ENCODE results near the gene TMEM154. TPM values are rescaled to one million over a fixed set of nuclear protein-coding genes. Genes with fewer than 3 reads are reported as not detected.

Gene TMEM154
- total RNA-seq, 2 donors from 2014 or later: 1.3 to 1.6 TPM

DNA sequence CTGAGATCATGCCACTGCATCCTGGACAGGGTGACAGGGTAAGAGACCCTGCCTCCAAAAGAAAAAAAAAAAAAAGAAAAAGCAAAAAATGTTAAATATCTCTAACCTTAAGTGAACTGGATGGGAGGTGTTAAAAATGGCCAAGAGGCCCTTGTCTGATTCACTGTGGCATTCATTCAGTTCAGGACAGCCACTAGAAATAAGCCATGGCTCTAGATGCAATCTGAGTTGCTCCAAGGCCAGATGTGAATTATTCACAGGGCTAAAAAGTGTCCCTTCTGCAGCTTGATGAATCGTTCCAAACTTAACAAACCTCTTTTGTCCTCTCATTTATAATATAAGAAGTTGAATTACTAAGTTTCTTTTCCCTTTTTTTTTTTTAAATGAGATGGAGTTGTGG, 80.2 kb downstream of the TMEM154 start:
- DNase-seq (ENCODE audit: low spot score): no peak
- H3K36me3 ChIP-seq: no peaks in the 10 kb centered on the region
- H3K4me1 ChIP-seq (ENCODE audit: control insufficient read depth in 1 of 2, low read depth in 2 of 2): no peaks in the 10 kb centered on the region
- no peak overlapping the region for H3K27ac ChIP-seq
- no peaks in the 10 kb centered on the region for H3K27me3 ChIP-seq (replicated peaks; ENCODE audit: insufficient read depth)
- TF ChIP-seq, protein P1, sequence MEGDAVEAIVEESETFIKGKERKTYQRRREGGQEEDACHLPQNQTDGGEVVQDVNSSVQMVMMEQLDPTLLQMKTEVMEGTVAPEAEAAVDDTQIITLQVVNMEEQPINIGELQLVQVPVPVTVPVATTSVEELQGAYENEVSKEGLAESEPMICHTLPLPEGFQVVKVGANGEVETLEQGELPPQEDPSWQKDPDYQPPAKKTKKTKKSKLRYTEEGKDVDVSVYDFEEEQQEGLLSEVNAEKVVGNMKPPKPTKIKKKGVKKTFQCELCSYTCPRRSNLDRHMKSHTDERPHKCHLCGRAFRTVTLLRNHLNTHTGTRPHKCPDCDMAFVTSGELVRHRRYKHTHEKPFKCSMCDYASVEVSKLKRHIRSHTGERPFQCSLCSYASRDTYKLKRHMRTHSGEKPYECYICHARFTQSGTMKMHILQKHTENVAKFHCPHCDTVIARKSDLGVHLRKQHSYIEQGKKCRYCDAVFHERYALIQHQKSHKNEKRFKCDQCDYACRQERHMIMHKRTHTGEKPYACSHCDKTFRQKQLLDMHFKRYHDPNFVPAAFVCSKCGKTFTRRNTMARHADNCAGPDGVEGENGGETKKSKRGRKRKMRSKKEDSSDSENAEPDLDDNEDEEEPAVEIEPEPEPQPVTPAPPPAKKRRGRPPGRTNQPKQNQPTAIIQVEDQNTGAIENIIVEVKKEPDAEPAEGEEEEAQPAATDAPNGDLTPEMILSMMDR (IDR thresholded peaks at IDR 0.05): no peak
- no peaks in the 10 kb centered on the region for H3K9me3 ChIP-seq
- no peak for ATAC-seq (ENCODE audit: insufficient number of reproducible peaks, low FRiP score, low read depth)
- no peak overlapping the region for H3K4me3 ChIP-seq

DNA sequence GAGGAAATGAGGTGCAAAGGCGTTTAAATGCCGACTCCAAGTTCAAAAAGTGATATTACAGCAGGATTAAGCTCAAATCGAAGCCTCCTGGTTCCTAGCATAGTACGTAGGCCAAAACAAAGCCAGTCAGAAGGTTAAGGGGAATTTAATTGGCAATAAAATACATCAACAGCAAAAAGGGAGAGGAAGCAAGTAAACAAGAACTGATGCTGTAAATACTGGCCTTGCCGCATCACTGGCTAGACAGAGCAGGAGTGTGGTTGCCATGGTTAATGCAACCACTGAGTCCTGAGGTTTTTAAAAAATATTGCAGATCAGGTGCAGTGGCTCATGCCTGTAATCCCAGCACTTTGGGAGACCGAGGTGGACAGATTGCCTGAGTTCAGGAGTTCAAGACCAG, 80.7 kb downstream of the TMEM154 start:
- ATAC-seq (ENCODE audit: insufficient number of reproducible peaks, low FRiP score, low read depth) (no peak), DNase-seq (ENCODE audit: low spot score) (no peak)
- TF ChIP-seq, protein P1 (IDR thresholded peaks at IDR 0.05): no peak
- Histone ChIP-seq H3K27ac (no peak overlapping the region), H3K27me3 (replicated peaks; ENCODE audit: insufficient read depth) (no peaks in the 10 kb centered on the region), H3K36me3 (no peaks in the 10 kb centered on the region), H3K9me3 (no peaks in the 10 kb centered on the region), H3K4me3 (no peak overlapping the region), H3K4me1 (ENCODE audit: control insufficient read depth in 1 of 2, low read depth in 2 of 2) (no peaks in the 10 kb centered on the region)

DNA sequence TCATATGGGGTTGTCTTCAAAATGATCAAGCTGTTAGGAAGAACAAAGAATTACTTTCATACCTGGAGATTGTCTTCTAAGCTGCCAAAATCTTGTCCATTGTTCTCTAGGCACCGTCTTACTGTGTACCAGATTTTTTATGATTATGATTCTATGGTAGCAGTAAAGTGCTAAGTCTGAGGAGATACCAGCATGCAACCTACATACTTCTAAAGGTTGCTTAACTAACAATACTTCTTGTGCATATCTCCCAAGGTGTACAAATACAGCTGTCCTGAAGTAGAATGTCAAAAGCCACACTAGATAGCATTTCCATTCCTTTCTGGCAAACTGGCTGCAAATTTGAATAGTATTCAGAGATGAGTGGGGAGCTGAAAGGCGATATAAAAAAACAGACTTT, 81.3 kb downstream of the TMEM154 start:
- H3K36me3 ChIP-seq: no peaks in the 10 kb centered on the region
- no peaks in the 10 kb centered on the region for H3K9me3 ChIP-seq
- no peaks in the 10 kb centered on the region for H3K4me1 ChIP-seq (ENCODE audit: control insufficient read depth in 1 of 2, low read depth in 2 of 2)
- ATAC-seq (ENCODE audit: insufficient number of reproducible peaks, low FRiP score, low read depth) (no peak), DNase-seq (ENCODE audit: low spot score) (no peak)
- no peaks in the 10 kb centered on the region for H3K27me3 ChIP-seq (replicated peaks; ENCODE audit: insufficient read depth)
- no peak overlapping the region for H3K27ac ChIP-seq
- H3K4me3 ChIP-seq: no peak overlapping the region
- TF ChIP-seq, protein P1 (IDR thresholded peaks at IDR 0.05): no peak

DNA sequence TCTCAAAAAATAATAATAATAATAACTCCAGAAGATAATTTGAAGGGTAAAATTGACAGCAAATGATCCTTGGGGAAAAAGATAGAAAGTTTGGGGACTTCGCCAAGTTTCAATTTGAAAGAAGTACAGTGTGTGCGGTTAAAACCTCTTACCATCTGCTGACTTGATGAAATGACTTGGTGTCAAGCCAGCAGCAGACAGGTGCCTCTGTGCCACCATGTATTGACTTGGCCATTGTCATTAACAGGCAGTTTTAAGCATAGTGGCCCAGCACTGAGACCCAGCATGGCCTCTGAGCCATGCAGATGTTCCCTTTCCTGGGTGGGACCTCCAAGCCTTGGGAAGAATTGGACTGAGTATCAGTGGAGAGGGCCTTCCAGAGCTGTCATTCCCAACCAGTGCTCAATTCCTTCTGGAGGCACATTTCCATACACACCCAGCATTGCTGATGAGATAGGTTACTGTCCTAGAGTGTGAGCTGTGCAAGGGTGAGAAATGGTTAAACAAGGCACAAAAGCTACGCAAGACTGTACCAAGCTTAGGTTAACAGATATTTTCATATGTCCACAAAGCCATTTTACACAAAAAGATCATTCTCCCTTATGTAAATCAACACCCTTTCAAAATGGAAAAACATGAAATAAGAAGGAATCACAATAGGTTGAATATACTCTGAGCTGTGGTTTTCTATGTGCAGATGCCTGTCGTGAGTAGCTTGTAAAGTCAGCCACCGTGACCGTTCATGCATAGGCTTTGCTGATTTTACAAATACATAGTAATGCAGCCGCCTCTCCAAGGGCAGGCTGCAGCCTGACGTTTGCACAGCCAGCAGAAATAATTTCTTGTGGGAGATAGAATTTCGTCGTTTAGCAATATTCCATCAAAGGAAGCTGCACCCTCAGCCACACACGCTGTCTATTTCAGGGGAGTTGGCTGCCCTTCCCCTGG, 84.5 kb downstream of the TMEM154 start:
- no peak overlapping the region for H3K27ac ChIP-seq
- no peak for ATAC-seq (ENCODE audit: insufficient number of reproducible peaks, low FRiP score, low read depth)

DNA sequence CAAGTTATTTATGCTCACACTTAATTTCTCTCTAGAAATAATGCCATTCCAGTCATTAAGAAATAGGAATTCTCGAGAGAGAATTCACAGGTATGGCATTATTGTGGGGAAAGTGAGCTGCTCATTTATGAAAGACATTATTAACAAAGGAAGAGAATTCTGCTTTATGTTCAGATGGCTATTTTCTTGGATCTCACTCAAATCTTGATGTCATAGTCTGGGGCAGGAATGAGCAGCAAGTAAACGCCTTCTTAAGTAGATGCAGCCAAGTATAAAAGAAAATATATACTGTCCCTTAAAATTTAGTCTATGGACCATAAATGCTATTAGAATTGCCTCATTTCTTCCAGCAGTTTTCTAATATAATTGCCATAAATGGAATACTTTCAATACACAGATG, 85.7 kb downstream of the TMEM154 start:
- Histone ChIP-seq H3K9me3 (no peaks in the 10 kb centered on the region), H3K4me1 (ENCODE audit: control insufficient read depth in 1 of 2, low read depth in 2 of 2) (no peaks in the 10 kb centered on the region), H3K27me3 (replicated peaks; ENCODE audit: insufficient read depth) (no peaks in the 10 kb centered on the region), H3K27ac (no peak overlapping the region), H3K36me3 (no peaks in the 10 kb centered on the region), H3K4me3 (no peak overlapping the region)
- DNase-seq (ENCODE audit: low spot score) (no peak), ATAC-seq (ENCODE audit: insufficient number of reproducible peaks, low FRiP score, low read depth) (no peak)
- TF ChIP-seq, protein P1 (IDR thresholded peaks at IDR 0.05): no peak

More for the DNA sequence above, 84.5 kb downstream of the TMEM154 start:
- no peaks in the 10 kb centered on the region for H3K36me3 ChIP-seq
- H3K4me3 ChIP-seq: no peak overlapping the region
- TF ChIP-seq, protein P1 (IDR thresholded peaks at IDR 0.05): no peak
- no peaks in the 10 kb centered on the region for H3K4me1 ChIP-seq (ENCODE audit: control insufficient read depth in 1 of 2, low read depth in 2 of 2)
- no peaks in the 10 kb centered on the region for H3K9me3 ChIP-seq
- H3K27me3 ChIP-seq (replicated peaks; ENCODE audit: insufficient read depth): no peaks in the 10 kb centered on the region
- no peak for DNase-seq (ENCODE audit: low spot score)

All from thoracic aorta (tissue), 2 donors.